ENCODE results near the gene CAMK4.

CAMK4 gene

DNA sequence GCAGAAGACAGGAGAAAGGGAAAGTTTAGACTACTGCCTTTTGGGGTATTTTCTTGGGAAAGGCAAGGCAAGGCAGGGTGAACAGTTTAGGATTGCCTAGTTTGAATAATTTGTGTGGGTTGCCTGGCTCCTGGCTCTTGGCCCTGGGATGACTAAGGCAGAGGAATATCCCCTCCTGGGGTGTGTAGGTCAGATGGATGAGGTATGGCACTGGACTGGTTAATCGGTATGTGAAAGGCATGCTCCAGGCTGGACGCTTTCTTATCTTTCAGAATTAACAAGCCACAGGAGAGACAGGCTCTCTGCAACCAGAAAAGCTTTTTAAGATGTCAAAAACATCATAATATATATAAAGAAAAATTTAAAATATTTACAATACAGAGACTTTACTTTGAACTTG is 229.6 kb downstream of the CAMK4 start:
- no peak for DNase-seq
- intact Hi-C loops (cut with DNase I), result no loop called here

DNA sequence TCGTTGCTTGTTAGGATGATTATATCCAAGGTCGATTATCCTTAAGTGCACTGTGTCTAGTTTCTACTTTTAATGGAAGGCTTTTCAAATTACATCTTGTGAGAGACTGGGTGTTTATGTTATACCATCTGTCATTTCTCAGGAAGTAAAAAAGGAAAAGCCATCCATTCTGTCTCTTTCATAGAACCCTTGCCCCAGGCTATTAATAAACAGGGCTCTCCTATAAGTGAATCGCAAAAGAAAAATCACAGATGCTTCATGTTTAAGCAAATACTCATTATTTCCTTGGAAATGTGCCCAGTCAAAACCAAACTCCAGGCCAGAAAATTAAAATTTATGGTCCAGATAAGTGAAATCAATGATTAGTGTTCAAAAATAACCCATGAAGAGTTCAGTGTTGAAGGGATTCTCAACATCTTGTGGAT is 230.0 kb downstream of the CAMK4 start:
- no peak for DNase-seq

GRCh38 chr5:111454776-111455175 is 230.6 kb downstream of the CAMK4 start:
- intact Hi-C loops (cut with DNase I), result no loop called here
- no peak for DNase-seq

More for the DNA sequence above, 230.0 kb downstream of the CAMK4 start:
- intact Hi-C loops (cut with DNase I), result no loop called here

- intact Hi-C loops (cut with DNase I), result no loop called here
- DNase-seq, result peak in 35 of 42 donors; percentile 29 to 78 (median 55)
These were observed 237.1 kb downstream of the CAMK4 start for GRCh38 chr5:111461255-111461671.

- intact Hi-C loops (cut with DNase I), result no loop called here
- no peak for DNase-seq
These were observed 237.8 kb downstream of the CAMK4 start for GRCh38 chr5:111461934-111462333.

DNA sequence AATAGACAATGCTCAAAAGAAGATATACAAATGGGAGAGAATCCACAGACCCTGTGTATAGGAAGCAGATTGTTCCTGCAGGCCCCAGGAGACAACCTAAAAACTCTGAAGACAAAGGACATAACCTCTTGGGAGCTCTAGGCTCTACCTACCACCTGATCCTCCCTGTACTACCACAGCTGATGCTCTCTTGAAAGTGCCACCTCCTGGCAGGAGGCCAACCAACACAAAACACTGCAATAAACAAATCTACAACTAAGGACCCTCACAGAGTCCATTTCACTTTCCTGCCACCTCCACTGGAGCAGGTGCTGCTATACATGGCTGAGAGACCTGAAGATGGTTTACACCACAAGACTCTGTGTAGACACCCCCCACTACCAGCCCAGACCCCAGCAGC is 239.1 kb downstream of the CAMK4 start:
- no peak for DNase-seq
- intact Hi-C loops (cut with DNase I), result no loop called here

- no peak for DNase-seq
- intact Hi-C loops (cut with DNase I), result no loop called here
These were observed 245.2 kb downstream of the CAMK4 start for GRCh38 chr5:111469293-111469896.

DNA sequence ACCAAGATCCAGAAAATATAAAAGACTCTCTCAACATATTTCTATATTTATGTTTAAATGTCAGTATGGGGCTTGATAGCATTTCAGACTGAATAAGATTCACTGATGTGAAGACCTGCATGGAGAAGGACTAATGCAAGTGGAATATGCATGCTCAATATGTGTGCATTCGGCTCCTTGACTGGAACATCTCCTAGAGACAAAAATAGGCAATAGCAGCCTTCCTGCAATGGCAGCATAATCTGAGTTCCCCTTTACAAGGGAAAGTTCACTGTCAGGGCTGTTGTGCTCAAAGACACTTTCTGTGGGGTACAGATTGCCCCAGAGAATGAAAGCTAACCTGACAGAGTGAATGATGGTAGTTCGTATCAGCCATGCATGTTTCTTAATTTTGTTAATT is 245.7 kb downstream of the CAMK4 start:
- no peak for DNase-seq
- intact Hi-C loops (cut with DNase I), result no loop called here

- DNase-seq, result no peak
- intact Hi-C loops (cut with DNase I), result no loop called here
These were observed 247.9 kb downstream of the CAMK4 start for GRCh38 chr5:111472096-111472495.

- DNase-seq, result peak in 41 of 42 donors; percentile 23 to 95 (median 73)
- intact Hi-C loops (cut with DNase I), result no loop called here
These were observed 248.4 kb downstream of the CAMK4 start for GRCh38 chr5:111472579-111472978.

GRCh38 chr5:111478266-111478665 is 254.1 kb downstream of the CAMK4 start:
- intact Hi-C loops (cut with DNase I), result no loop called here
- no peak for DNase-seq

DNA sequence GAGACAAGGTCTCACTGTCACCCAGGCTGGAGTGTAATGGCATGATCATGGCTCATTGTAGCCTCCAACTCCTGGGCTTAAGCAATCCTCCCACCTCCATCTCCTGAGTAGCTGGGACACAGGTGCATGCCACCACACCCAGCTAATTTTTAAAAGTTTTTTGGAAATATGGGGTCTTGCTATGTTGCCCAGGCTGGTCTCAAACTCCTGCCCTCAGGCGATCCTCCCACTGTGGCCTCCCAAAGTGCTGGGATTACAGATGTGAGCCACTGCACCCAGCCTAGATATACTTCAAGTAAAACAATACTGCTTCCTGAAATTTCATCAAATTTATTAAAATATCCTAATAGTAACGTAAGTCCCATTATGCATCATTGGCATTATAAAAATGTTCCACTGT is 254.7 kb downstream of the CAMK4 start:
- DNase-seq, result no peak
- intact Hi-C loops (cut with DNase I), result no loop called here

- intact Hi-C loops (cut with DNase I), result no loop called here
- DNase-seq, result no peak
These were observed 256.2 kb downstream of the CAMK4 start for GRCh38 chr5:111480346-111480745.

GRCh38 chr5:111486055-111486454 is 261.9 kb downstream of the CAMK4 start:
- intact Hi-C loops (cut with DNase I), result no loop called here

GRCh38 chr5:111486926-111487325 is 262.7 kb downstream of the CAMK4 start:
- DNase-seq, result no peak
- intact Hi-C loops (cut with DNase I), result no loop called here

More at GRCh38 chr5:111486055-111486454, 261.9 kb downstream of the CAMK4 start:
- DNase-seq, result no peak

DNA sequence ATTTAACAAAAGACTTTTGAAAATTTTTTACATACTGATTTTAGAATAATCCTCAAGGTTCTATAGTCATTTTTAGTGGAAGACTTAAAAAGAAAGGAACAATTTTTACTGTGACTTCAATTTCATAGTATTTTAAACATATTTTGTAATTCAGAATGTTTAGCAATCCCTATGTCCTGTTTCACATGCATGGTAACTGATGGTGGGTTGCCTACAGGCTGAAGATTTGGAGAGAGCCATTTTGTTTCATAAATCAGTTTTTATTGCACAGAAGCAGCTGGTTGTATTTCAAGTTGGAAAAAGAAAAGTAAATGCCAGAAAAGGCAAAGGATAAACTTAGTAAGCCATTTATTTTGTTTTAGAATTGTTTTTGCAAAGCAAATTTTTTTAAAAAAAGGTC is 264.2 kb downstream of the CAMK4 start:
- DNase-seq, result no peak
- intact Hi-C loops (cut with DNase I), result no loop called here

GRCh38 chr5:111493031-111493430 is 268.8 kb downstream of the CAMK4 start:
- DNase-seq, result no peak
- intact Hi-C loops (cut with DNase I), result no loop called here

GRCh38 chr5:111494355-111494999 is 270.3 kb downstream of the CAMK4 start:
- intact Hi-C loops (cut with DNase I), result no loop called here
- DNase-seq, result no peak

GRCh38 chr5:111495159-111495558 is 271.0 kb downstream of the CAMK4 start:
- intact Hi-C loops (cut with DNase I), result no loop called here

GRCh38 chr5:111498346-111498745 is 274.2 kb downstream of the CAMK4 start:
- DNase-seq, result no peak
- intact Hi-C loops (cut with DNase I), result no loop called here

More at GRCh38 chr5:111495159-111495558, 271.0 kb downstream of the CAMK4 start:
- no peak for DNase-seq

DNA sequence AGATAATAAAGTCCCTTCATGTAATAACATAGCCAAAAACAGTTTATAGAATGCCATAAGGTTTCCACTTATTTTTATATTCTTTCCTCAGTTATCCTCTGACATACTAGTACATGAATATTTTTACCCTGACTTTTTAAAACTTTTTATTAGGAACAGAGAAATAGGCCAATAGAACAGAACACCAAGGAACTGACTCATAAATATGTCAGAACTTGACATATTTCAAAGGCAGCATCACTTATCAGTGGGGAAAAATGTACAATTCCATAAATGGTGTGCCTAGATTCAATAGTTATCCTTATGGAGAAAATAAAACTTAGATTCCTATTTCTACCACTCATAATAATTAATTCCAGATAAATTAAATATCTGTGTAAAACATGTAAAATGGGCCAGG is 278.8 kb downstream of the CAMK4 start:
- DNase-seq, result no peak
- intact Hi-C loops (cut with DNase I), result no loop called here

Measured in head of caudate nucleus (tissue), 42 donors.